Omental fat pad (tissue), 4 donors: ENCODE results near the gene MGAT4B. TPM values are rescaled to one million over a fixed set of nuclear protein-coding genes. Genes with fewer than 3 reads are reported as not detected.
"Not testable (repeated sequence)": the region's sequence is repeated elsewhere in the genome, so short reads cannot be mapped to it uniquely, and the experiment has no call there.

Experiments
- ATAC-seq: fragments of 150-250 bp; one replicate; pipeline ENCODE4 v1.9.1; 2016; ENCODE audit warnings: mild to moderate bottlenecking, moderate library complexity; ENCODE audit not compliant: low FRiP score
- DNase-seq: peaks from one replicate; pipeline ENCODE4 v3.0.0-alpha.2; 2019; ENCODE audit warnings: low spot score
- total RNA-seq, 4 donors: library from RNA; depleted of rRNA; stranded (reverse); fragments of >200 nt; gene quantifications; one replicate each; pipeline ENCODE4 v1.1.0, GENCODE V29; 2016
- TF ChIP-seq, protein P1 (sequence below), 3 donors: fragments of 450-650 bp; IDR thresholded peaks; one replicate each; pipeline ENCODE4 v1.5.1; 2016 to 2017; ENCODE audit warnings: antibody characterized with exemption in 3 of 3, mild to moderate bottlenecking in 3 of 3, moderate library complexity in 2 of 3

Gene MGAT4B
- total RNA-seq, 4 donors from 2014 or later: 67.6 to 90.1 (median 73.9) TPM

DNA sequence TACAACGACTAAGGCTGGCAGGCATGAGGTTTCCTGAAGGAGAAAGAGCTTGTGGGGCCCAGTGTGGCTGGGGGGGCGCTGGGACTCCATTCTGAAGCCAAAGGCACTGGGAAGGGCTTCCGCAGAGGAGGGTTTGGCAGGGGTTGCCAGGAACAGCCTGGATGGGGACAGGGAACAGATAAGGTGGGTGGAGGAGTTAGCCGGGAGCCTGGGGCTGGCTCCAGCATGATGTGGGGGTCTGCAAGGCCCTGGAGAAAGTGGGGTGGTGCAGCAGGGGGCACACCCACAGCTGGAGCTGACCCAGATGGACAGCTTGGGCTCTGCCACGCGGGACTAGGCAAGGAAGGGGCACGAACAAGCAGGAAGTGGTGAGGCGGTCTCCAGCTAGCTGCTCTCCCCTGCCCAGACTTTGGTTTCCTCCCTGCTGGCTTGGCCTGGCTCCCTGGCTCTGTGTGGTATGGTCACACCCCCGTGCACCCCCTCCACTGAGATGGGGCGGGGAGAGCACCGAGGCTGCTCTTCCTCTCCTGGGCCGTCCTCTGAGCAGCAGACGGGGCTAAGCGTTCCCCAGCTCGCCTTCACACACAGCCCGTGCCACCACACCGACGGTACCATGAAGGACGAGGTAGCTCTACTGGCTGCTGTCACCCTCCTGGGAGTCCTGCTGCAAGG, 13.1 kb downstream of the MGAT4B start, which contains the start of gene LTC4S:
LTC4S (plus strand) TSS at position 519 of the 672 bp plus-strand sequence; CDS start at position 614, 95 bp downstream.
- ATAC-seq: peak; percentile 49
- no peak for DNase-seq
- TF ChIP-seq, protein P1, sequence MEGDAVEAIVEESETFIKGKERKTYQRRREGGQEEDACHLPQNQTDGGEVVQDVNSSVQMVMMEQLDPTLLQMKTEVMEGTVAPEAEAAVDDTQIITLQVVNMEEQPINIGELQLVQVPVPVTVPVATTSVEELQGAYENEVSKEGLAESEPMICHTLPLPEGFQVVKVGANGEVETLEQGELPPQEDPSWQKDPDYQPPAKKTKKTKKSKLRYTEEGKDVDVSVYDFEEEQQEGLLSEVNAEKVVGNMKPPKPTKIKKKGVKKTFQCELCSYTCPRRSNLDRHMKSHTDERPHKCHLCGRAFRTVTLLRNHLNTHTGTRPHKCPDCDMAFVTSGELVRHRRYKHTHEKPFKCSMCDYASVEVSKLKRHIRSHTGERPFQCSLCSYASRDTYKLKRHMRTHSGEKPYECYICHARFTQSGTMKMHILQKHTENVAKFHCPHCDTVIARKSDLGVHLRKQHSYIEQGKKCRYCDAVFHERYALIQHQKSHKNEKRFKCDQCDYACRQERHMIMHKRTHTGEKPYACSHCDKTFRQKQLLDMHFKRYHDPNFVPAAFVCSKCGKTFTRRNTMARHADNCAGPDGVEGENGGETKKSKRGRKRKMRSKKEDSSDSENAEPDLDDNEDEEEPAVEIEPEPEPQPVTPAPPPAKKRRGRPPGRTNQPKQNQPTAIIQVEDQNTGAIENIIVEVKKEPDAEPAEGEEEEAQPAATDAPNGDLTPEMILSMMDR (IDR thresholded peaks at IDR 0.05): no peak

DNA sequence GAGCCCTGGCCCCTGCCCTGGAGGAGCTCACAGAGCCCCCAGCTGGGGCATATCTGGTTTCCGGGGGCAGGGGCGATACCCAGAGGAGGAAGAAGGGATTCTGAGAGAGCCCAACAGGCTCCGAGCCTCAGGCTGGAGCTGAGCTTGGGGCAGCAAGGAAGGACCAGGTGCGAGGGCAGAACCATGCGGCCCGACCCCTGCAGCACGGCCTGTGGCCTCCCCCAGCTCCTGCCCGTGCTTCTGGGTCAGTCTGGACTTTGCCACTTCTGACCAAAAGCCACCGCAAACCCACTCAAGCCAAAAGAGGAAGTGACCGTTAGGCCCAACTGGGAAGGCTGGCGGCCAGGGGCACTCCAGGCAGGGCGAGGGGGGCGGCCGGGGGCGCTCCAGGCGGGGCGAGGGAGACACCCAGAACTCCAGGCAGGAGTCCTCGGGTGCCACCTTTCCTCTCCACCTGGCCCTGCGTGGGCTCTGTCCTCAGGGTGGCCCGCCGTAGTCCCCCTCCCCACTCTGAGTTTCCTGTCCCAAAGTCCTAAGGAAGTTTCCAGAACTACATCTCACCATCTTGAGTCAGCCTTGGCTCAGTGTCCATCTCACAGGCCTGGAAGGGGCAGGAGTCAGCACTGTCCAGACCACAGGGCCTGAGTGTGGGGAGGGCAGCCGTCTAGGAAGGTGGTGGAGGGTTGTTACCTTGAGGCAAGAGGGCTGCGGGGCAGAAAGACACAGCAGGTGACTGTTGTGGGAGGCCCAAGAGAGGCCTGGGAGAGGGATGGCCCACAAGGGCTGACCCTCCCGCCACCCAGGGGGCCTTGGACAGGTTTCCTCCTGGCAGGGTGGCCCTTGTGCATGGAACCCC, 13.8 kb downstream of the MGAT4B start:
- DNase-seq: no peak
- no peak for ATAC-seq
- TF ChIP-seq, protein P1 (IDR thresholded peaks at IDR 0.05): no peak

DNA sequence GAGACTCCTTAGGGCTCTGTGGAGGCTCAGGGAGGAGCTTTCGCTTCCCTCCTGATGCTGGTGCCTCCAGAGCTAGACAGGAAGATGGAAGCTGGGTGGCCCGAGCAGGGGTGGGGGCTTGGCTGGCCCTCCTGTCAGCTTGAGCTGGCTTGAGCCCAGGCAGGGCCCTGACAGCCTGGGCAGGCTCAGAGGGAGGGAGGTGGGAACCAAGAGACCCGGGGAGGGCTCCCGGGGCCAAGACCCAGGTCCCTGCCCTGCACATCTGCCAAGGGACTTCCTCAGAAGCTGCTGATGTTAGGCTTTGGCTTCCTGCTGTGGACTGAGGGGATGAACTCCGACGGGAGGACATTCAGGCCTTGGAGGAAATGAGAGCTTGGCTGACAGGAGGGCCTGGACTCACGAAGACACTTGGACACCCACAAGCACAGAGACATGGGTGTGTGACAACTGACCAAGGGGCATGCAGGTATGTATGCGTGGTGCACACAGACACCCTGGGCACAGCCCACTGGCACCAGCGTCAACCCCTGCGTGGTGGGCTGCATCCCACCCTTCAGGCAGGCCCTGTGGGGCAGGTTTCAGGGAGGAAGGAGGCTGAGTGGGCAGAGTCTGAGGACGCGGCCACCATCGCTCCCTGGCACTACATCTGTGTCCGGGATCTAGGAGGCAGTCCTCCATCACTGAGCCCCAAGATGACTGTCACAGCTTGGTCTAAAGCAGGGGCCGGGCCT, 14.6 kb downstream of the MGAT4B start:
- ATAC-seq (no peak), DNase-seq (no peak)
- TF ChIP-seq, protein P1 (IDR thresholded peaks at IDR 0.05): no peak

DNA sequence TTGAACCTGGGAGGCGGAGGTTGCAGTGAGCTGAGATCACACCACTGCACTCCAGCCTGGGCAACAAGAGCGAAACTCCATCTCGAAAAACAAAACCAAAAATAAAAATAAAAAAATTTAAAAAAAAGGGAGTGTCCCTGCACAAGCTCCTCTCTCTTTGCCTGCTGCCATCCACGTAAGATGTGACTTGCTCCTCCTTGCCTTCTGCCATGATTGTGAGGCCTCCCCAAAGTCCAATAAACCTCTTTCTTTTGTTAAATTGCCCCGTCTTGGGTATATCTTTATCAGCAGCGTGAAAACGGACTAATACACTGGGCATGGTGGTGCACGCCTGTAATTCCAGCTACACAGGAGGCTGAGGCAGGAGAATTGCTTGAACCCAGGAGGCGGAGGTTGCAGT, 17.4 kb downstream of the MGAT4B start:
- ATAC-seq, DNase-seq: not testable (repeated sequence)

DNA sequence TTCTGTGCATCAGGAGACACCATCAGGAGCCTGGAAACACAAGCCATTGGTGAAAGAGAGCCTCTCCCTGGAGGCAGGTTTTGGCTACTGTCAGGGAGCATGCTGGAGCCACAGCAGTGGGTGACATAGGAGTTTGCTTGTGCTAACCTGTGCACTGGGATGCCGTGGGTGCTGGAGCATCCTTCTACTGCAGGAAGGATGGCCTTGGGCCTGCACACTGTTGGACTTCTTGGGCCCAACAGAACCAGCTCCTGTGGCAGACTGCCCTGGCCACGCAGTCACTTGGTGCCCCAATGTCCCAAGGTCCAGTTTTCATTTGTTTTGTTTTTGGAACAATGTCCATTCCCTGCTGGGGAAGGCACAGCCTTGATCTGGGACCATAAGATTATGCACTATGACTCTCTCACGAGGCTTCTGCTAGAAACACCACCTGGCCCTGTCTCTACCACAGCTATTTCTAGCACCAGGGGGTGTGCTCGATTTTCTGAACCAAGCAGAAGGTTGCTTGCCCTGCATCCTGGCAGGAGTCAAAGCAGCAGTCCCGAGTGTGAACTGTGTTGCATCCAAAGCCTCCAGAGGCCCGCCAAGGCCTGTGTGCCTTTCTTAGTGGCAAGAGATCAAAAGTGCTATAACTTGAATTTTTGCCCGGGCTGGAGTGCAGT, 18.3 kb downstream of the MGAT4B start:
- ATAC-seq: no peak
- TF ChIP-seq, protein P1 (IDR thresholded peaks at IDR 0.05): no peak

DNA sequence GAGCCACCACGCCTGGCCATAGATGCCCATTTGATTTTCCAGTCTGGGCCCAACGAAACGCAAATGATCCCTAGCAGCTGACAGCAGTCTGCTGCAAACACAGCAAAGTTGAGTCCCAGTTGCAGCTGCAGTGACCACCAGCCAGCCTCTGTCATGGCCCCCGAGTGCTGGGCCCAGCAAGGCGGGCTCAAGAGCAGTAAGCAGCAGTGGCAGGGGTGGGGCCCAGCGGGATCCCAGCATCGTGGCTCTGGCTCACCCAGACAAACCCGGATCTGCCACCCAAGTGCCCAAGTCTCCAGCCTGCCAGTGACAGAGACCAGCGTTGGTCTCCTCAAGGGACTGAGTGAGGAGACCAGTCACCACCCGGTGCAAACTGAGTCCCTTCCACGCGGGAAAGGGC, 19.8 kb downstream of the MGAT4B start:
- no peak for DNase-seq
- ATAC-seq: no peak

More for the DNA sequence above, 18.3 kb downstream of the MGAT4B start:
- DNase-seq: no peak

More for the DNA sequence above, 19.8 kb downstream of the MGAT4B start:
- TF ChIP-seq, protein P1 (IDR thresholded peaks at IDR 0.05): no peak
